ENCODE data around the gene LSM14A.
"Not testable (repeated sequence)": the region's sequence is repeated elsewhere in the genome, so short reads cannot be mapped to it uniquely, and the experiment has no call there.

Gene LSM14A

DNA sequence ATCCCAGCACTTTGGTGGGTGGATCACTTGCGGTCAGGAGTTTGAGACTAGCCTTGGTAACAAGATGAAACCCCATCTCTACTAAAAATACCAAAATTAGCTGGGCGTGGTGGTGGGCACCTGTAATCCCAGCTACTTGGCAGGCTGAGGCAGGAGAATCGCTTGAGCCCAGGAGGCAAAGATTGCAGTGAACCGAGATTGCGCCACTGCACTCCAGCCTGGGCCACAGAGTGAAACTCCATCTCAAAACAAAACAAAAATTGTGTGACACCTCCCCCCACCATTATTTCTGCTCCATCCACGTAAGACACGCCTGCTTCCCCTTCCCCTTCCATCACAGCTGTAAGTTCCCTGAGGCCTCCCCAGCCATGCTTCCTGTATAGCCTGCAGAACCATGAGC, 13.3 kb upstream of the LSM14A start:
- DNase-seq (ENCODE audit: low spot score), result not testable (repeated sequence)

DNA sequence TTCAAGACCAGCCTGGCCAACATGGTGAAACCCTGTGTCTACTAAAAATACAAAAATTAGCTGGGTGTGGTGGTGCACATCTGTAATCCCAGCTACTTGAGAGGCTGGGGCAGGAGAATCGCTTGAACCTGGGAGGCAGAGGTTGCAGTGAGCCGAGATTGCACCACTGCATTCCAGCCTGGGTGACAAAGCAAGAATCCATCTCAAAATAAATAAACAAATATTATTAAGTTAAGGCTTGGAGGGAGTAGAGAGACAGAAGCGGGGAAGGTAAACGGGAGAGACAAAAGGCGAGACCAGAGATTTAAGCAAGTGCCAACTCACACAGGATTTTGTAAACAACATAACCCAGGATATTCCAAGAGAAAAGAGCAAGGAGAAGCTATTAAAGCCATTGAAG, 12.8 kb upstream of the LSM14A start:
- not testable (repeated sequence) for DNase-seq (ENCODE audit: low spot score)

DNA sequence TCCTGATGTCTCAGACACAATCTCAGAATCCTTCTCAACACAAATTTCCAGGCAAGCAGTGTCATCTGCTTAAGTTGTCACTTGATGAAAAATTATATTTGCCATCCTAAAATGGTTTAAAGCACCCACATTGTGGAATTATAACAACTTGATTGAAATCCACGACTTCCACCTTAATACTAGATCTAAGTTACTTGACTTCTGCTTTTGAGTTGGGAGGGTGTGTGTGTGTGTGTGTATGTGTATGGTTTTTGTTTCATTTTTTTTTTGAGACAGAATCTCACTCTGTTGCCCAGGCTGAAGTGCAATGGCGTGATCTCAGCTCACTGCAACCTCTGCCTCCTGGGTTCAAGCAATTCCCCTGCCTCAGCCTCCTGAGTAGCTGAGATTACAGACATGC, 10.4 kb upstream of the LSM14A start:
- not testable (repeated sequence) for DNase-seq (ENCODE audit: low spot score)

DNA sequence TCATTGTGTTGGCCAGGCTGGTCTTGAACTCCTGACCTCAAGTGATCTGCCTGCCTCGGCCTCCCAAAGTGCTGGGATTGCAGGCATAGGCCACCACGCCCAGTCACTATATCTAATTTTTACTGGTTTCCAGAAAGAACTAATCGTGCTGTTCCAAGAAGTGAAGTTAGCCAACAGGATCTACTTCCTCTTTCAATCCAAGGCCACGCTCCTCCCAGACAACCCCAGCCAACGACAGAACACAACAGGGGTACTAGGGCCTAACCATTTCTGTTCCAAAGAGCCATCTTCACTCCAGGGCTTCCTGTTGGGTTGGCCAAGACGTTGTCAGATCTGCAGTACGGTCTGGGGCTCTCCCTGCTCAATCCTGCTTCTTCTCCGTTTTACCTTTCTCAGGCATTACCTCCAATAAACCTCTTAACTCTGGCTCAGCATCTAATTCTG, 7.0 kb upstream of the LSM14A start:
- DNase-seq (ENCODE audit: low spot score), result no peak

DNA sequence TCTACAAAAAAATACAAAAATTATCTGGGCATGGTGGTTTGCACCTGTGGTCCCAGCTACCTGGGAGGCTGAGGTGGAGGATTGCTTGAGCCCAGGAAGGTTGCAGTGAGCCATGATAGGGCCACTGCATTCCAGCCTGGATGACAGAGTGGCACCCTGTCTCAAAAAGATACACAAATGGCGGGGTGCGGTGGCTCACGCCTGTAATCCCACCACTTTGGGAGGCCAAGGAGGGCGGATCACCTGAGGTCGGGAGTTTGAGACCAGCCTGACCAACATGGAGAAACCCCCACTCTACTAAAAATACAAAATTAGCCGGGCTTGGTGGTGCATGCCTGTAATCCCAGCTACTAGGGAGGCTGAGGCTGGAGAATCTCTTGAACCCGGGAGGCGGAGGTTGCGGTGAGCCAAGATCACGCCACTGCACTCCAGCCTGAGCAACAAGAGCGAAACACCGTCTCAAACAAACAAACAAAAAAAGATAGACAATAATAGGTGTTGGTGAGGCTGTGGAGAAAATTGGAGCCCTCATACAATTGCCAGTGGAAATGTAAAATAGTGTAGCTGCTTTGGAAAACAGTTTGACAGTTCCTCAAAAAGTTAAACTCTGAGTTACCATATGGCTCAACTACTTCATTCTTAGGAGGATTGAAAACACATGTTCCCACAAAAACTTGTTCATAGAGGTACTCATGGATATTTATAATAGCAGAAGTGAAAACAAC, 2.7 kb upstream of the LSM14A start:
- DNase-seq (ENCODE audit: low spot score), result not testable (repeated sequence)

DNA sequence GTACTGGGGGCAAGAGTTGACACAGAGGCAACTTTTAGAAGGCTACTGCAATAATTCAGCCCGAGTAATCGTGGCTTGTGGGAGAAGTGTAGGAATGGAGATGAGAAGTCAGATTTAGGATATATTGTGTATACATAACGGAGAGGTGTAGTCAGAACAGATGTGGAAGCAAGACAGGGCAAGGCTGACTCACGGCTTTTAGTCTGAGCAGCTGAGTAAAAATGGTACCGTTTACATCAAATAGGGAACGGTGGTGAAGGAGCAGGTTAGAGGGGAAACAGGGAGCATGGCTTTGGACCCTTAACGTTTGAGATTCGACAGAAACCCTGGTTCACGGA, 796 bp upstream of the LSM14A start:
- DNase-seq (ENCODE audit: low spot score), result no peak

DNA sequence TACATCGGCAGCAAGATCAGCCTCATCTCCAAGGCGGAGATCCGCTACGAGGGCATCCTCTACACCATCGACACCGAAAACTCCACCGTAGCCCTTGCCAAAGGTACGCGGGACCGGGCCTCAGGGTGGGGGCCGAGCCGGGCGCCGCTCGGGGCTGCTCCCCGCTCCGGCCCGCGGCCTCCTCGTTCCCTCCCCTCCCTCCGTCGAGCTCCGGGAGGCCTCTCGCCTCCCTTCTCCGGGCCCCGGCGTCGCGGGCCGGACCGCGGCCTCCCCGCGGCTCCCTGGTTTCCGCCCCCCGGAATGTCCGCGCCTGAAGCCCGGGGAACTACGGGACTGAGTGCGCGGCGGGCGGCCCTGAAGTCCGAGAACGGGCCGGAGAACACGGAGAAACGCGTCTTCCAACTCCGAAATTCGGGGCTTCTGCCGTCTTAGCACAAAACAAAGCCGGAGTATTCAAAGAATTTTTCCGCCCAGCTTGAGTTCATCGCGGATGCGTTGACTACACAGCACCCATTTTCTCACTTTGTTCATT, 423 bp downstream of the LSM14A start:
- peak; percentile 9 for DNase-seq (ENCODE audit: low spot score)

DNA sequence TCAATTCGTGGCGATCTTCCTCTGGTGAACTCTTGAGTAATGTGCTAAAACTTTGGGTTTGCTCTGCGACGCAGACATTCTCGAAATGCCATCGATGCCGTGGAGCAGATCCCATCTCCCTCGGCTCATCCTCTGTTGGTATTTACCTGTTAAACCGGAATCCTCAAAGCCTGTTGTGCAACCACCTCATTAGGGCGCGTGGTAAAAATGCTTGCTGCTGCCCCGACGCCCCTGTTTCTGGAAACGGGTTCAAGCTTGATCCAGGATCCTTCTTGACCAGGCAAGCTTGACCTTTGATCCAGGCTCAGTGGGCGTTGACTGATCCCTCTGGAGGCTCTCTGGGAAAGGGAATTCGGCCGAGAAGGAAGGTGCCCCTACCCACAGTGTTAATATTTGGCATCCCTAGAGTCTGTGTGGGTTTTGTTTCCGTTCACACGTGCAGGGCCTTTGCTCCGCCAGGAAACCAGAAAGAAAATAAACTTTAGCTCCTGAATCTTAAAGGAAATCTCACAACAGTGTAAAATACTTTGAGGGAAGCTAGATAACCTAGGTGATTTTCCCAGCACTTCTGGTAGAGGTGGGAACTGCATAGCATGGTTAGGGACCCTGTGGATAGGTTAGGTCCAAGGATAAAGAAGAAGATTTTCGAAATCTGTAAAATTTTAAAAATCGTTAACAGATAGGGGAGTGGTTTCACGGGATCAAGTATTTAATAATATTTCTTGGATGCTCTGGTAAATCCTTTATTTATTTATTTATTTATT, 1.1 kb downstream of the LSM14A start:
- DNase-seq (ENCODE audit: low spot score), result peak; percentile 4

DNA sequence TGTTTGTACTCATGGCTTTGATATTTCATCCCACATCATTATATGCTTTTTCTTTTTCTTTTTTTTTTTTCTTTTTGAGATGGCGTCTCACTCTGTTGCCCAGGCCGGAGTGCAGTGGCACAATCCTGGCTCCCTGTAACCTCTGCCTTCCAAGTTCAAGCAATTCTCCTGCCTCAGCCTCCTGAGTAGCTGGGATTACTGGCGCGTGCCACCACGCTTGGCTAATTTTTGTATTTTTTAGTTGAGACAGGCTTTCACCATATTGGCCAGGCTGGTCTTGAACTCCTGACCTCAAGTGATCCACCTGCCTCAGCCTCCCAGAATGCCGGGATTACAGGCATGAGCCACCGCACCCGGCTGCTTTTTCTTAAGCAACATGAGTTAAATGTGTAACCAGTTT, 2.9 kb downstream of the LSM14A start:
- DNase-seq (ENCODE audit: low spot score), result not testable (repeated sequence)

DNA sequence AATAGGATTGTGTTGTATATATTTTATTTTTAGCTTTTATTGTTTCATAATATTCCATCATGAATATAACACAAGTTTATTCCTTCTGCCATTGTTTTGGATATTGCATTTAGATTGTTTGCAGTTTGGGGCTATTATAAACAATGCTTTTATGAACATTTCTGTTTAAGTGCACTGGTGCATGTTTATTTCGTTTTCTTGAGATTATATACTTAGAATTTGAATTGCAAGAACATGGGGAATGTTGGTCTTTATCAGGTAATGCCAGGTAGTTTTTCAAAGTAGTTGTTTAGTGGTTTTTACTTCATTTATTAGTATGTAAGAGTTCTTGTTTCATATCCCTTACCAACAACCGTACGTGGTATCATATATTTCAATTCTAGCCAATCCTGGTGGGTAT, 4.3 kb downstream of the LSM14A start:
- DNase-seq (ENCODE audit: low spot score), result no peak

DNA sequence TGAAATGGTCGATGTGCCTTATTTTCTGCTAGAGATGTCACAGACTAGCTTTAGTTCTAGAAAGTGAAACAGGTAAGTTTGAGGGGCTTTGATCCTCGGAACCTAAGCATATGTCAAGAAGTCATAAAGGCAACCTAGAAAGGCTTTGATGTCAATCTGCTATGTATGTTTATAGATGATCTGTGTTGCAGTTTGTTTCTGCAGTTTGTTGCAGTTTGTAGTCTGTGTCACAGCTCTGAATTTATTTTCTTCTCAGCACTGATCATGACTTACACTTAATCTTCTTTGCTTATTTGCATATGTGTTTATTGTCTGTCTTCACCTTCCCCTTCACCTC, 5.9 kb downstream of the LSM14A start:
- no peak for DNase-seq (ENCODE audit: low spot score)

DNA sequence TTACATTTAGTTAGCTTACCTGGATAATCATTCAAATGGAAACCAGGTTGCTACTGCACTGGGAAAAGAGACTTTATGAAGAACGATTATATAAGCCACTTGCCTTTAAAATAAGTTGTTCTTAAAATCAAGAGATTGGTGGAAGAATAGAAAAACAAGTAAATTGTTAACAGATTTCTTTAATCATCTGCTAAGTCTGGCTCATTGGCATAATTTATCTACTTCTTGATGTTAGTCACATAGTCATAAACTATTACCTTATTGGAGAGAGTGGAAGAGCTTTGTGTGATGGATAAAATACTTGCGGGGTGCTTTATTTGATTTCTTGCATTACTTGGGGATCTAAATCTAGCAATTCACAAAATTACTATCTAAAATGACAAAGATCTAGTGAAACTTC, 6.8 kb downstream of the LSM14A start:
- DNase-seq (ENCODE audit: low spot score), result no peak

DNA sequence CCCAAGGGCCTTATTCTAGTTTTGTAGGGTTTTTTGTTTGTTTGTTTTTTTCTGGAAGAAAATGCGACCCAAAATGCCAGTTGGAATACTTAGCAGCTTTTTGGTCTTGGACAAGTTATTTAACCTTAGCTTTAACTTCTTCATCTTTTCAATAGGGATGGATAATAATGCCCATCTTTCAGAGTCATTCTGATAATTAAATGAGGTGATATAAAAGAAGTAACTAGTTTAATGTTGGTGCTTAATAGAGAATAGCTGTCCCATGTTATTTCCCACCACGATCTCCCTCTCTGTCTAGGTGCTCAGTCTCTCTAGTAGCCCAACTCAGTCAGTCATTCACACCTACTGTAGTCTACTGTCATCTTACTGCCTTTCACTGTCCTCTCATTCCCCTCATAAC, 8.0 kb downstream of the LSM14A start:
- DNase-seq (ENCODE audit: low spot score), result no peak

DNA sequence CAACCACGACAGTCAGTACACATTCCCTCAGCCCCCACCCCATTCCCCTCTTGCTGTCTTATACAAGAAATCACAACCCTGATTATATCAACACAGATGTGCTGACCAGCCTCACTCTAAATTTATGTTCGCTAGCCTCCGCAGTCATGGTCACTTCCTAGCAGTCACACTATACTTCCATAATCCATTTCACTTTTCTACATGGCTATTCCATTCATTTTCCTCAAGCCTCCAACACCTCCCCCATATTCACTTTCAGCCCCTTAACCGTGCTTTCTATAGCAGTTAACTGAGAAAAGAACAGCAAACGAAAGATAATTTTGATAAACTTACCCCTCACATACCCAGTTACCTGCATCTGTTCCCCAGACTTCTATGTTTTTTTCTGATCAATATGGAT, 8.4 kb downstream of the LSM14A start:
- no peak for DNase-seq (ENCODE audit: low spot score)

DNA sequence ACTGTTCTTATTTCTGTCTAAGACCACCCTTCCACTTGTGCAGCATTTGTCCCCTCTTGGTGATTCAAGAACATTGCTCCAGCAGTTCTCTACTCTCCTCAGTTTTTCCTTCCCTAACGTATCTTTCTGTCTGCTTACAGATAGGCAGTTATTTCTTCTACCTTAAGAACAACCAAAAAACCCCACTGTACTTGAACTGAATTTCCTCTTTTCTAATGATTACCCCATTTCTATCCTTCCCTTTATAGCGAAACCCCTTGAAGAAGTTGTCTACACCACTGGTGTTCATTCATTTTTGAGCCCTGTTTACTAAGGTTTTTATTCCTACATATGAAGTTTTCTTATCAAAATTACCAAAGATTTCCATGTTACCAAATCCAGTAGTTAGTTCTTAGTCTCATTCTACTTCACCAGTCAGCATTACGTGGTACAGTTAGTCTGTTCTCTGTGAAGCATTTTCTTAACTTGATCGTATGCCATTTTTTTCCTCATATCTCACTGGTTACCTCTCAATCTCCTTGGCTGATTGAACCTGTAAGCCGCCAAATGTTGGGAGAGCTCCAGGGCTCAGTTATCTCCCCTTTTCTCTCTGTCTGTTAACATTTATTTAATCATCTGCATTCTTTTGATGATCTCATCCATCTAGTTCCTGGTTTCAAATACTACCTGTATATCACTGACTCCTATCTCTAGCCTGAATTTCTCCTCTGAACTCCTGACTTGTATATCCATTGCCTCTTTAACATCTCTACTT, 9.0 kb downstream of the LSM14A start:
- DNase-seq (ENCODE audit: low spot score), result no peak

DNA sequence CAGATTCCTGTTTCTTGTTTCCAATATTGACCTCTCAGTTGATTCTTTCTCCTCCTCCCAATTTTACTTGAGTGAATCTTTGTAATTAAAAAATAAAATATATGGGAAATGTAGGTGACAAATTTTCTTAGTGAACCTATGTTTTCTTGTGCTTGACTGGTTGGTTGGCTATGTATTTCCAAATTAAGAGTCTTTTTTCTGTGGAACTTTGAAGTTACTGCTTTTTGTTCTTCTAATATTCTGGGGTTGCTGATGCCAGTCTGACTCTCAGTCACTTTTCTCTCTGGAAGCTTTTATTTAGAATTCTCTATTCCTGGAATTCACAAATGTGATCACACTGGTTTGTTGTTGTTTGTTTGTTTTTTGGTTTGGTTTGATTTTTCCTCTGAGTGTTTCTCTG, 9.8 kb downstream of the LSM14A start:
- DNase-seq (ENCODE audit: low spot score), result no peak

DNA sequence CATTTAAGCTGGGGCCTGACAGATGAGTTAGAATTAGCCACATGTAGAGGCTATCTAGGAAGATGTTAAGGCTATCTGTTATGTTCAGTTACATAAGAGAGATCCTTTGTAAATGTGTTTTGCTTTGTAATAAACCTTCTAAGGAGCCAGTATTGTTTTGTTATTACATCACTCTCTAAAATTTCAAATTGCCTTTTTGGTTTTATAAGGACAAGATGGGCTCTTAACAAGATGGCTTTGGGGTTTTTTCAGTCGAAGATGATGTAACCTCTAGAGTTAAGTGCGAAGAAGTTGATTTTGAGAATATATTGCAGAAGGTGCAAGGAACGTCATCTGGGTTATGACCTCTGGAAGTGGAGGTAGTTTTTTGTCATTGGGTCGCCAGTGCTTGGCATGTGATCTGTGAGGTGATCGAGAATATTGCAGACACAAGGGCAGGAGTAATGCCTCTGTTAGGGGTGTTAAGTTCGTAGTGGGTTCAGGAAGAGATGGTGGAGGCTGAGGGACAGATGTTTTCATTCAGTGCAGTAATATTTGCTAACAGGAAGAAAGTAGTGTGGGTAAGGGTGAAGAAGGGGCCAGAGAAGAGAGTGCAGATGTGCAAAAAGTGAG, 12.7 kb downstream of the LSM14A start:
- DNase-seq (ENCODE audit: low spot score), result no peak

DNA sequence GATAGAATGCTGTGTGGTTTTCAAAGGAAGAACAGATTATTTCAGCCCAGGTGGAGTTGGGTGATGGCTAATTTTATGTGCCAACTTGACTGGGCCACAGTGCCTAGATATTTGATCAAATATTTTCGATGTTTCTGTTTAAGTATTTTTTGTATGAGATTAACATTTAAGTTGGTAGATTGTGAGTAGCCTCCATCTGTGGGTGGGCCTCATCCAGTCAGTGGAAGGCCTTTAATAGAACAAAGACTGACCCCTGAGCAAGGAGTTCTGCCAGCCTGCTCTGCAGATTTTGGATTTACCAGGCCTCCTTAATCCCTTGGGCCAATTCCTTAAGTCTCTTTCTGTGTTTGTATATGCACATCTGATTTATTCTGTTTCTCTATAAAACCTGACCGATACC, 13.9 kb downstream of the LSM14A start:
- DNase-seq (ENCODE audit: low spot score), result no peak

DNA sequence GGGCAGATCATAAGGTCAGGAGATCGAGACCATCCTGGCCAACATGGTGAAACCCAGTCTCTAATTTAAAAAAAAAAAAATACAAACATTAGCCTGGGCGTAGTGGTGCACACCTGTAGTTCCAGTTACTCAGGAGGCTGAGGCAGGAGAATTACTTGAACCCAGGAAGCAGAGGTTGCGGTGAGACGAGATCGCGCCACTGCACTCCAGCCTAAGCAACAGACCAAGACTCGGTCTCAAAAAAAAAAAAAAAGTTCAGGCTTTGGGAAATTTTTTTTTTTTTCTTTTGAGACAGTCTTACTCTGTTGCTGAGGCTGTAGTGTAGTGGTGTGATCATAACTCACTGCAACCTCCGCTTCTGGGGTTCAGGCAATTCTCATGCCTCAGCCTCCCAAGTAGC, 14.7 kb downstream of the LSM14A start:
- no peak for DNase-seq (ENCODE audit: low spot score)

DNA sequence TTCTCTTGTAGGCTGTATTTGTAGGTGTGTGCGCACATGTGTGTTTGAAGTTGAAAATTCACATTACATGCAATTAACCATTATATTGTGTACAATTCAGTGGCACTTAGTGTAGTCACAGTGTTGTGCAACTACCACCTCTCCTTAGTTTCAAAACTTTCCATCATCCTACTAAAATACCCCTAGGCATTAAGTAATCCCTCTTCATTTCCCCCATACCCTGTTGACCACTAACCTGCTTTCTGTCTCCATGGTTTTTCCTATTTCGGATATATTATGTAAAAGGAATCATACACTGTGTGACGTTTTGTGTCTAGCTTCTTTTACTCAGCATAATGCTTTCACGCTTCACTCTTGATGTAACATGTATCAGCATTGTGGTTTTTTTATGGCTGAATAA, 16.1 kb downstream of the LSM14A start:
- DNase-seq (ENCODE audit: low spot score), result no peak

DNA sequence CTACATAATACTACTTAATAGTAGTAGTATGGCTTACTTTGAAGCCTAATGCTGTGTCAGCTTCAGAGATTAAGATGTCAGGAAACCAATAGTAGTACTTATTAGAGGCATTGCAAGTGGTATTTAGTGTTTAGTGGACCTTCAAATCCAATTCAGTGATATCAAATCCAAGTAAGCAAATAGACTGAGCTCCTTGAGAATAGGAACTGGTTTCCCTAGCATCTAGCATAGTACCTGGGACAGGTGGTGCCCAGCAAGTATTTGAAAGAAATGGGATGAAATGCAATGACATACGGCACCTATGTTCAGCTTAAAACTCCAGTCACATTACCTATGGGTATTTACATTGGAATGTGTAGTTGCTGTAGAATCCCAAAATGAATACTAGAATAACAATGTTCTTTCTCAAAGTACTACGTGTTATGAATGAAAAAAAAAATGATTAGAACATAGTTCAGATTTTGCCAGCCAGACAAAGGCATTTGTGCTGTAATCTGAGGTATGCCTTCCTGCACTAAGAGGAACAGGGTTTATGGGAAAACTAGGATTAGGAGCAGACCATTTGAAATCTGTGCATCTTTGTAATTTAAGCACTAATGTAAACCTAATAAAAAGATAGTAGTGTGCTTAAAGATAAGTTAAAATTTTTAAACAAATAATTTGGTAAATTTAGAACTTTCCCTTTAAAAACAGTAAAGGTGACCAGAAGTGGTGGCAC, 17.1 kb downstream of the LSM14A start:
- no peak for DNase-seq (ENCODE audit: low spot score)

DNA sequence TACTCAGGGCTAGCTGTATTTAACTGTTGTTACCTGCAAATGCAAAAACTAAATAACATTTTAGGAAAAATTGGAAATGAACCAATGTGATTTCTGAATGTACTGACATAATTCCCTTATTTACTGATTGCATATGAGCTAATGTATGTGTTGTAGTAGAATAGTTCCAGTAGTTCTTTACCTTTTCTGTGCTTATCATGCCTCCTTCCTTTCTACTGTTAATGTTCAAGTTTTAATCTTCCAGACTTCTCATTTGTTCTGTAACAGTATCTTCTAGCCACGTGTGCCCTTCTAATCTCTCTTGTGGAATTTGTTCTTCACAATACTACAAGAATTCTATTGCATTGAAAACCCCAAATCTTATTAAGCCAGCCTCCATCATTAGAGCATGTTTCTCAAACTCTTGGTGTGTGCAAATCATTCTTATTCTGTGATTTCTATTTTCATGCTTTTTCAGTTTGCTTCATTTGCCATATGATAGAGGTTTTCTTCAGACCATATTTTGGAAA, 17.7 kb downstream of the LSM14A start:
- DNase-seq (ENCODE audit: low spot score), result no peak

Data from CD4-positive, alpha-beta T cell treated with Interleukin-6 at 100 ng/mL for 8 hours (primary cell).